ENCODE data around the gene ENO3.

ENO3 gene

DNA sequence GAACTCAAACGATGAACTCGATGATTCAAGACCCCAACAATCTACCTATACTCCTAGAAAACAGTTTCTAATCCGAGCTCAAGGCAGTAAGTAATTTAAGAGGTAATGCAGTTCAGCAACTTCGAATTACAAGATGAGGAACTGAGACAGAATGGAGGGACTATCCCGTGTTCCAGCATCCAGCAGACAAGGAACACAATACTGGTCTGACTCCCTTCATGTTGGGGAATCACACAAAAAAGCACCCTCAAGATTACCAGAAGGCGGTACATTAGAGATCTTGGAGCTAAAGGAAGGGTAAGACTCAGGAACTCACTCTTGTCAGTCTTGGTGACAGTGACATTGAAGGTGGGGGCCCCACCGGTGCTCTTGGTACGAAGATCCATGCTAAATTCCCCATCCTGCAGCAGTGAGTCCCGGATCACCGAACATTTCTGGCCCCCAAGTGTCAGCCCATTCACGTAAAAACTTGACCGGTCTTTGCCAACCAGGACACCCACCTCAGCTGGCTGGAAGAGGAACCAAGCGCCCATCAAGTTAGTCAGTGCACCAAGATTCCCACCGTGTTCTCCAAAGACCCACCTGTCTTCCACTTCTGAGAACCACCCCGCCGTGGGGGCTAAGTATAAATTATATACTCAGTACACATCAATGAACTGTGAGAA is 4.5 kb upstream of the ENO3 start:
- H3K27ac ChIP-seq: peak overlapping the region; percentile 96
- H3K9me3 ChIP-seq: no peaks in the 10 kb centered on the region
- no peak for TF ChIP-seq CTCF (IDR thresholded peaks at IDR 0.05)
- peak overlapping the region; percentile 99 for H3K4me3 ChIP-seq (ENCODE audit: low read depth in 1 of 2, low read length in 1 of 2)
- peaks cover 79 to 91% of the 10 kb centered on the region in 2 experiments for H3K4me1 ChIP-seq (ENCODE audit: control insufficient read depth in 1 of 2, insufficient read depth in 1 of 2, low read depth in 1 of 2, low read length in 1 of 2)
- peaks cover 39% of the 10 kb centered on the region for H3K36me3 ChIP-seq
- H3K27me3 ChIP-seq: no peaks in the 10 kb centered on the region

GRCh38 chr17:4947010-4947410 is 3.9 kb upstream of the ENO3 start:
- peak overlapping the region; percentile 96 for H3K27ac ChIP-seq
- no peaks in the 10 kb centered on the region for H3K9me3 ChIP-seq
- peak overlapping the region; percentile 99 for H3K4me3 ChIP-seq (ENCODE audit: low read depth in 1 of 2, low read length in 1 of 2)
- H3K4me1 ChIP-seq (ENCODE audit: control insufficient read depth in 1 of 2, insufficient read depth in 1 of 2, low read depth in 1 of 2, low read length in 1 of 2): peaks cover 77 to 88% of the 10 kb centered on the region in 2 experiments
- H3K36me3 ChIP-seq: peaks cover 38% of the 10 kb centered on the region
- no peak for TF ChIP-seq CTCF (IDR thresholded peaks at IDR 0.05)
- no peaks in the 10 kb centered on the region for H3K27me3 ChIP-seq

- TF ChIP-seq CTCF (IDR thresholded peaks at IDR 0.05): no peak
- peak overlapping the region; percentile 96 for H3K27ac ChIP-seq
- peaks cover 71 to 82% of the 10 kb centered on the region in 2 experiments for H3K4me1 ChIP-seq (ENCODE audit: control insufficient read depth in 1 of 2, insufficient read depth in 1 of 2, low read depth in 1 of 2, low read length in 1 of 2)
- no peaks in the 10 kb centered on the region for H3K9me3 ChIP-seq
- H3K36me3 ChIP-seq: peaks cover 32% of the 10 kb centered on the region
- peak overlapping the region; percentile 99 for H3K4me3 ChIP-seq (ENCODE audit: low read depth in 1 of 2, low read length in 1 of 2)
- H3K27me3 ChIP-seq: no peaks in the 10 kb centered on the region
These were observed 3.3 kb upstream of the ENO3 start for GRCh38 chr17:4947411-4948165.

GRCh38 chr17:4948166-4948930 is 2.6 kb upstream of the ENO3 start, which contains the start of gene PFN1:
TSS of gene PFN1 (minus strand) at chr17:4948530. CDS start at chr17:4948394, 136 bp downstream.
- peak within 1 kb of the TSS; percentile 99 for H3K4me3 ChIP-seq (ENCODE audit: low read depth in 1 of 2, low read length in 1 of 2)
- no peak for TF ChIP-seq CTCF (IDR thresholded peaks at IDR 0.05)
- H3K27ac ChIP-seq: peak within 1 kb of the TSS; percentile 96
- no peaks in the 10 kb centered on the region for H3K9me3 ChIP-seq
- H3K27me3 ChIP-seq: no peaks in the 10 kb centered on the region
- peaks cover 63 to 75% of the 10 kb centered on the region in 2 experiments for H3K4me1 ChIP-seq (ENCODE audit: control insufficient read depth in 1 of 2, insufficient read depth in 1 of 2, low read depth in 1 of 2, low read length in 1 of 2)
- peaks cover 24% of the 10 kb centered on the region for H3K36me3 ChIP-seq

DNA sequence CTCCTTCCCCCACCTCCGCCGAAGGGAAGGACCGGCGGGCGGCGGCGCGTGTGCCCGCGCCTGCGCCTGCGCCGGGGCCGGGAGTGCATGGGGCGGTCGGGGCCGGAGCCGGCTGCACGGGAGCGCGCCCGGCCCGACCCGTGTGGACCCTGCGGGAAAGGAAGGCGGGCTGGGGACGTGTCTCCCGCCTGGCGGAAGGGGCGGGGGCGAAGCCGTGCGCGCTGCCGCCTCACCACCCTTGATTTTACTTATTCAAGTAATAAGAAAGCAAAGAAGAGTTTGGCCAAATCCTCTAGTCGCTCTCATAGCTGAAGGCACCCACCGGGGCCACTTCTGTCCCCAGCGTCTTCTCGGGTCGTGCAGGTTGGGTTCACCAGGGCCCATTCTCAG is 2.0 kb upstream of the ENO3 start:
- no peaks in the 10 kb centered on the region for H3K9me3 ChIP-seq
- no peaks in the 10 kb centered on the region for H3K27me3 ChIP-seq
- peak overlapping the region; percentile 99 for H3K4me3 ChIP-seq (ENCODE audit: low read depth in 1 of 2, low read length in 1 of 2)
- TF ChIP-seq CTCF (IDR thresholded peaks at IDR 0.05): no peak
- peaks cover 21% of the 10 kb centered on the region for H3K36me3 ChIP-seq
- H3K4me1 ChIP-seq (ENCODE audit: control insufficient read depth in 1 of 2, insufficient read depth in 1 of 2, low read depth in 1 of 2, low read length in 1 of 2): peaks cover 58 to 69% of the 10 kb centered on the region in 2 experiments
- H3K27ac ChIP-seq: peak overlapping the region; percentile 96

Measured in neutrophil (primary cell).